Inferior parietal cortex (tissue), 1 donor: ENCODE results near the gene DNAJB13.
"Not testable (repeated sequence)": the region's sequence is repeated elsewhere in the genome, so short reads cannot be mapped to it uniquely, and the experiment has no call there.

Experiments
- DNase-seq: peaks from one replicate; pipeline ENCODE4 v3.0.0-alpha.2; 2016; ENCODE audit errors: extremely low spot score

The DNAJB13 gene

GRCh38 chr11:73950869-73951710 lies at the start of gene DNAJB13:
DNAJB13 (plus strand) TSS chr11:73951026; CDS start chr11:73951070, 44 bp downstream.
- DNase-seq: no peak

GRCh38 chr11:73902303-73902702 lies 48.5 kb upstream of the DNAJB13 start:
- DNase-seq: no peak

- DNase-seq: no peak
Observed at GRCh38 chr11:73907191-73907590, 43.6 kb upstream of the DNAJB13 start.

GRCh38 chr11:73912026-73912425 lies 38.8 kb upstream of the DNAJB13 start:
- DNase-seq: no peak

- DNase-seq: no peak
Observed at GRCh38 chr11:73913472-73913871, 37.4 kb upstream of the DNAJB13 start.

GRCh38 chr11:73914284-73914683 lies 36.5 kb upstream of the DNAJB13 start:
- no peak for DNase-seq

- DNase-seq: peak; percentile 10
Observed at GRCh38 chr11:73916435-73916834, 34.4 kb upstream of the DNAJB13 start.

GRCh38 chr11:73921180-73921579 lies 29.6 kb upstream of the DNAJB13 start:
- DNase-seq: no peak

GRCh38 chr11:73929388-73929787 lies 21.4 kb upstream of the DNAJB13 start:
- DNase-seq: no peak

- DNase-seq: peak; percentile 71
Observed at GRCh38 chr11:73931039-73931645, 19.7 kb upstream of the DNAJB13 start.

GRCh38 chr11:73931951-73932350 lies 18.9 kb upstream of the DNAJB13 start:
- no peak for DNase-seq

GRCh38 chr11:73932781-73933180 lies 18.0 kb upstream of the DNAJB13 start:
- DNase-seq: no peak

- DNase-seq: not testable (repeated sequence)
Observed at GRCh38 chr11:73936047-73936446, 14.8 kb upstream of the DNAJB13 start.

GRCh38 chr11:73939096-73939495 lies 11.7 kb upstream of the DNAJB13 start:
- no peak for DNase-seq

- DNase-seq: no peak
Observed at GRCh38 chr11:73940801-73941570, 9.8 kb upstream of the DNAJB13 start.

- no peak for DNase-seq
Observed at GRCh38 chr11:73942010-73942409, 8.8 kb upstream of the DNAJB13 start.

GRCh38 chr11:73944085-73944484 lies 6.7 kb upstream of the DNAJB13 start:
- no peak for DNase-seq

- DNase-seq: no peak
Observed at GRCh38 chr11:73944901-73945300, 5.9 kb upstream of the DNAJB13 start.

- no peak for DNase-seq
Observed at GRCh38 chr11:73945396-73945795, 5.4 kb upstream of the DNAJB13 start.

- no peak for DNase-seq
Observed at GRCh38 chr11:73946798-73947458, 3.9 kb upstream of the DNAJB13 start.

GRCh38 chr11:73949246-73949645 lies 1.6 kb upstream of the DNAJB13 start:
- DNase-seq: no peak

- DNase-seq: no peak
Observed at GRCh38 chr11:73949912-73950311, 914 bp upstream of the DNAJB13 start.
